Naive thymus-derived CD4-positive, alpha-beta T cell (primary cell): Measurements from ENCODE around the gene CAGE1. TPM values are rescaled to one million over a fixed set of nuclear protein-coding genes. Genes with fewer than 3 reads are reported as not detected.
"Not testable (repeated sequence)": the region's sequence is repeated elsewhere in the genome, so short reads cannot be mapped to it uniquely, and the experiment has no call there.

Experiments used
- ATAC-seq: fragments of 150-1000 bp; cut with Tn5 transposase; 2 replicates; pipeline ENCODE4 v1.10.0; 2021; ENCODE audit warnings: mild to moderate bottlenecking, moderate library complexity
- CTCF ChIA-PET: fragments of 350-600 bp; sonication (Branson Sonifier 250); formaldehyde crosslinking; loops from one replicate; lab custom pipeline; 2021; ENCODE audit warnings: antibody characterized with exemption; lab: Charles Lee
- POLR2A ChIA-PET: fragments of 350-600 bp; sonication (Branson Sonifier 250); formaldehyde crosslinking; loops from one replicate; lab custom pipeline; 2021; ENCODE audit warnings: antibody characterized with exemption, inconsistent platforms; lab: Charles Lee
- DNase-seq, 9 donors: peaks; one replicate each; pipeline versions ENCODE4 v3.0.0 to v3.0.0-alpha.2; 2020 to 2022; ENCODE audit warnings: mixed read lengths in 1 of 9
- H3K27ac ChIP-seq: one replicate; pipeline ENCODE4 v1.7.0; 2013; ENCODE audit warnings: mild to moderate bottlenecking, low read depth, low read length, moderate library complexity
- H3K27me3 ChIP-seq, 2 donors: one replicate each; pipeline ENCODE4 v1.7.0; 2013; ENCODE audit warnings: low read length in 2 of 2, mild to moderate bottlenecking in 2 of 2, moderate library complexity in 2 of 2; ENCODE audit not compliant: control insufficient read depth in 2 of 2, insufficient read depth in 2 of 2
- H3K36me3 ChIP-seq, 3 experiments: 1 replicate in 2 of 3; 2 replicates in 1 of 3; pipeline ENCODE4 v1.7.0; 2013; ENCODE audit warnings: low read length in 3 of 3, mild to moderate bottlenecking in 3 of 3, moderate library complexity in 1 of 3; ENCODE audit not compliant: insufficient read depth in 3 of 3, control insufficient read depth in 2 of 3
- H3K4me1 ChIP-seq, 2 donors: one replicate each; pipeline ENCODE4 v1.7.0; 2013; ENCODE audit warnings: low read length in 2 of 2, mild to moderate bottlenecking in 2 of 2, moderate library complexity in 1 of 2; ENCODE audit not compliant: control insufficient read depth in 2 of 2, insufficient read depth in 2 of 2
- H3K4me3 ChIP-seq: 2 replicates; pipeline ENCODE4 v1.7.0; 2013; ENCODE audit warnings: mild to moderate bottlenecking, low read length
- H3K9me3 ChIP-seq, 3 experiments: 1 replicate in 2 of 3; 2 replicates in 1 of 3; pipeline ENCODE4 v1.7.0; 2013; ENCODE audit warnings: low read length in 3 of 3; ENCODE audit not compliant: control insufficient read depth in 2 of 3
- H3K27ac Mint-ChIP-seq, 9 donors: one replicate each; pipeline ENCODE4 v1.8.0; 2020 to 2022; ENCODE audit warnings: mixed read lengths in 9 of 9, mild to moderate bottlenecking in 8 of 9, moderate library complexity in 5 of 9, inconsistent platforms in 2 of 9
- H3K27me3 Mint-ChIP-seq, 5 donors: one replicate each; pipeline ENCODE4 v1.8.0; 2021 to 2022; ENCODE audit warnings: mixed read lengths in 5 of 5, mild to moderate bottlenecking in 1 of 5
- H3K36me3 Mint-ChIP-seq, 5 donors: one replicate each; pipeline ENCODE4 v1.8.0; 2020 to 2022; ENCODE audit warnings: mixed read lengths in 5 of 5, mild to moderate bottlenecking in 3 of 5, inconsistent platforms in 1 of 5
- H3K4me1 Mint-ChIP-seq, 7 donors: one replicate each; pipeline ENCODE4 v1.8.0; 2020 to 2022; ENCODE audit warnings: mixed read lengths in 7 of 7, mild to moderate bottlenecking in 3 of 7, inconsistent platforms in 1 of 7
- H3K4me3 Mint-ChIP-seq, 10 donors: one replicate each; pipeline ENCODE4 v1.8.0; 2020 to 2022; ENCODE audit warnings: mild to moderate bottlenecking in 10 of 10, mixed read lengths in 10 of 10, moderate library complexity in 6 of 10, inconsistent platforms in 2 of 10
- H3K9me3 Mint-ChIP-seq, 11 donors: one replicate each; pipeline ENCODE4 v1.8.0; 2020 to 2022; ENCODE audit warnings: mixed read lengths in 11 of 11, mild to moderate bottlenecking in 4 of 11, inconsistent platforms in 1 of 11, moderate library complexity in 1 of 11
- intact Hi-C, 2 donors: fragments of 100-400 bp; cut with micrococcal nuclease; formaldehyde crosslinking; loops; one replicate each; pipeline ENCODE4 v1.15.1; 2023
- polyA plus RNA-seq, 2 donors: library from polyadenylated mRNA; unstranded; fragments of 300-500 nt; fragmentation: Illumina TruSeq; gene quantifications; one replicate each; pipeline ENCODE4 v1.2.3, GENCODE V29; 2021
- total RNA-seq, 6 experiments: library from RNA in 5 of 6; stranded (reverse) in 5 of 6; gene quantifications; 1 replicate in 5 of 6; 2 replicates in 1 of 6; pipeline ENCODE4 v1.2.3 and lab custom pipeline; 2021 to 2026

Gene CAGE1
- total and polyA plus RNA-seq, 7 experiments from 2014 or later: 0.06 to 0.48 (median 0.19) TPM; not detected in 1

DNA sequence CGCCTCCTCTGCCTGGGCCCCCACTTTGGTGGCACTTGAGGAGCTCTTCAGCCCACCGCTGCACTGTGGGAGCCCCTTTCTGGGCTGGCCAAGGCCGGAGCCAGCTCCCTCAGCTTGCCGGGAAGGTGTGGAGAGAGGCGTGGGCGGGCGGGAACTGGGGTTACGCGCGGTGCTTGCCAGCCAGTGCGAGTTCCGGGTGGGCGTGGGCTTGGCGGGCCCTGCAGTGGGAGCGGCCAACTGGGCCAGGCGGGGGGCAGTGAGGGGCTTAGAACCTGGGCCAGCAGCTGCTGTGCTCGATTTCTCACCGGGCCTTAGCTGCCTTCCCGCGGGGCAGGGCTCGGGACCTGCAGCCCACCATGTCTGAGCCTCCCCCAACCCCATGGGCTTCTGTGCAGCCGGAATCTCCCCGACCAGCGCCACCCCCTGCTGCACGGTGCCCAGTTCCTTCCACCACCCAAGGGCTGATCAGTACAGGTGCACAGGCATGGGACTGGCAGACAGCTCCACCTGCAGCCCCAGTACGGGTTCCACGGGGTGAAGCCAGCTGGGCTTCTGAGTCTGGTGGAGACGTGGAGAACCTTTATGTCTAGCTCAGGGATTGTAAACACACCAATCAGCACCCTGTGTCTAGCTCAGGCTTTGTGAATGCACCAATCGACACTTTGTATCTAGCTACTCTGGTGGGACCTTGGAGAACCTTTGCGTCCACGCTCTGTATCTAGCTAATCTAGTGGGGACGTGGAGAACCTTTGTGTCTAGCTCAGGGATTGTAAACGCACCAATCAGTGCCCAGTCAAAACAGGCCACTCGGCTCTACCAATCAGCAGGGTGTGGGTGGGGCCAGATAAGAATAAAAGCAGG lies 74.2 kb downstream of the CAGE1 start:
- DNase-seq, H3K27me3 Mint-ChIP-seq, H3K27me3 ChIP-seq, ATAC-seq, intact Hi-C loops, H3K9me3 ChIP-seq, H3K9me3 Mint-ChIP-seq, H3K36me3 ChIP-seq, H3K27ac ChIP-seq, H3K4me3 ChIP-seq: not testable (repeated sequence)
- H3K4me1 ChIP-seq: peaks cover 6 to 19% of the 10 kb centered on the region in 2 donors
- Mint-ChIP-seq H3K36me3 (peaks cover 0 to 13% (median 0%) of the 10 kb centered on the region in 5 donors), H3K27ac (peak overlapping the region in 1 of 9 donors; percentile 93), H3K4me1 (peaks cover 14 to 41% (median 29%) of the 10 kb centered on the region in 7 donors), H3K4me3 (peak overlapping the region in 4 of 10 donors; percentile 43 to 98 (median 64))
- POLR2A ChIA-PET: interaction anchor here (1.0 to 1.5 kb wide), 3 partner anchors 9 to 74 kb away, joined by 3 to 4 read pairs (median 4); partner anchors contain the start of genes CAGE1 and RIOK1
- CTCF ChIA-PET: interaction anchor here (0.7 to 0.9 kb wide), 2 partner anchors 14 to 74 kb away, joined by 3 to 4 read pairs; partner anchors contain the start of genes CAGE1 and RIOK1

DNA sequence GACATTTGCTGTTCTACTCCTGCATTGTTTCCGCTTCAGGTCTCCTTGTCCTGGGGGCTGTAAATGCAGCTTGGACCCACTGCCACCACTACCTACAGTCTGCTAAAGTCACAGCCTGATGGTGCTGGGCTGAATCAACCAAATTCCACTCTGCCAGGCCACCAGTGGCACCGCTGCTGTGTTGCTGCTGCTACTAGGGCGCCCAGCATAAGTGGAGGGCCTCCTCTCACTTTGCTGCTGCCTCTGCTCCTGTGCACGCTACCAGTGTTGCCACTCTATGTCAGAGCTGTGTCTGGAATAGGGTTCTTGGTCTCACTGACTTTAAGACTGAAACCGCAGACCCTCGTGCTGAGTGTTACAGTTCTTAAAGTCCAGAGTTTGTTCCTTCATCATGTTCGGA lies 75.1 kb downstream of the CAGE1 start:
- ChIA-PET CTCF (no interaction called here), POLR2A (interaction anchor here (1.0 to 1.5 kb wide), 4 partner anchors 9 to 198 kb away, joined by 3 to 4 read pairs (median 4); no protein-coding TSS in a partner anchor)
- H3K4me3 Mint-ChIP-seq: peak overlapping the region; percentile 9 to 98 (median 76)
- H3K27me3 Mint-ChIP-seq: no peaks in the 10 kb centered on the region
- peaks cover 0 to 4% (median 0%) of the 10 kb centered on the region in 11 donors for H3K9me3 Mint-ChIP-seq
- Histone ChIP-seq H3K36me3 (peaks cover 0 to 11% (median 3%) of the 10 kb centered on the region in 3 experiments), H3K27ac (no peak overlapping the region), H3K27me3 (no peaks in the 10 kb centered on the region), H3K4me1 (peaks cover 6 to 19% of the 10 kb centered on the region in 2 donors), H3K4me3 (no peak overlapping the region), H3K9me3 (no peaks in the 10 kb centered on the region)
- H3K4me1 Mint-ChIP-seq: peaks cover 18 to 50% (median 38%) of the 10 kb centered on the region in 7 donors
- DNase-seq: no peak
- no peak for ATAC-seq
- H3K27ac Mint-ChIP-seq: peak overlapping the region in 8 of 9 donors; percentile 33 to 93 (median 88)
- H3K36me3 Mint-ChIP-seq: peaks cover 0 to 22% (median 5%) of the 10 kb centered on the region in 5 donors
- intact Hi-C loops: loop anchor here in 1 of 2 donors (5.0 kb wide), 2 partner anchors 598 to 788 kb away; partner anchors contain the start of genes EEF1E1 and TXNDC5

DNA sequence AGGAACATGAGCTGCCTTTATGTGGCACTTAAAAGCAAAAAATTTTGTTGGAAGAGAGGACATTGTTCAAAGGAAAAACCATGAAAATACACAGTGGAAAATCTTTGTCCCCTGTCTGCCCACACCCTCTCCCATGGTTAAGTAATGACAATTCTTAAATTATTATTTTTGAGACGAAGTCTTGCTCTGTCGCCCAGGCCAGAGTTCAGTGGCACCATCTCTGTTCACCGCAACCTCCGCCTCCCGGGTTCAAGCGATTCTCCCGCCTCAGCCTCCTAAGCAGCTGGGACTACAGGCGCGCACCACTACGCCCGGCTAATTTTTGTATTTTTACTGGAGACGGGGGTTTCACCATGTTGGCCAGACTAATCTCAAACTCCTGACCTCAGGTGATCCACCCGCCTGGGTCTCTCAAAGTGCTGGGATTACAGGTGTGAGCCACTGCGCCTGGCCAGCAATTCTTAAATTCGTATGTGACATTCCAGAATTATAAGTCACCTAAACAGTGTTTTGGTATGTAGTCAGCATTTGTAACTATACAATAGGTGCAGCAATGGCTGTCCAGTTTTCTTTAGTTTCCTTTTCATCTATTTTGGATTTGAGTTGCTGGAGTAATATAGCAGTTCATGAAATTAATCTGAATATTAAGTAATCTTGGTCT lies 75.9 kb downstream of the CAGE1 start:
- Histone ChIP-seq H3K27ac (peak overlapping the region; percentile 76), H3K36me3 (peaks cover 0 to 18% (median 5%) of the 10 kb centered on the region in 3 experiments), H3K4me3 (peak overlapping the region; percentile 66), H3K4me1 (peaks cover 6 to 23% of the 10 kb centered on the region in 2 donors), H3K27me3 (no peaks in the 10 kb centered on the region), H3K9me3 (no peaks in the 10 kb centered on the region)
- H3K4me3 Mint-ChIP-seq: peak overlapping the region; percentile 83 to 99 (median 94)
- peak overlapping the region; percentile 86 to 93 (median 91) for H3K27ac Mint-ChIP-seq
- H3K36me3 Mint-ChIP-seq: peaks cover 1 to 30% (median 9%) of the 10 kb centered on the region in 5 donors
- no peaks in the 10 kb centered on the region for H3K27me3 Mint-ChIP-seq
- H3K9me3 Mint-ChIP-seq: peaks cover 0 to 4% (median 0%) of the 10 kb centered on the region in 11 donors
- ATAC-seq (no peak), DNase-seq (no peak)
- CTCF ChIA-PET: interaction anchor here (1.3 kb wide), 1 partner anchor 77 kb away, joined by 3 read pairs; no protein-coding TSS in a partner anchor
- intact Hi-C loops: loop anchor here (1.0 to 5.0 kb wide), 10 partner anchors 31 to 1121 kb away; partner anchors contain the start of genes BLOC1S5 (in 2 of the 2), CAGE1 (in 2 of the 2), EEF1E1 (in 2 of the 2) and RIOK1 (in 2 of the 2)
- H3K4me1 Mint-ChIP-seq: peaks cover 24 to 57% (median 43%) of the 10 kb centered on the region in 7 donors
- POLR2A ChIA-PET: interaction anchor here (0.6 to 1.7 kb wide), 6 partner anchors 11 to 756 kb away, joined by 3 to 12 read pairs (median 4); partner anchors contain the start of genes CAGE1 and RIOK1

DNA sequence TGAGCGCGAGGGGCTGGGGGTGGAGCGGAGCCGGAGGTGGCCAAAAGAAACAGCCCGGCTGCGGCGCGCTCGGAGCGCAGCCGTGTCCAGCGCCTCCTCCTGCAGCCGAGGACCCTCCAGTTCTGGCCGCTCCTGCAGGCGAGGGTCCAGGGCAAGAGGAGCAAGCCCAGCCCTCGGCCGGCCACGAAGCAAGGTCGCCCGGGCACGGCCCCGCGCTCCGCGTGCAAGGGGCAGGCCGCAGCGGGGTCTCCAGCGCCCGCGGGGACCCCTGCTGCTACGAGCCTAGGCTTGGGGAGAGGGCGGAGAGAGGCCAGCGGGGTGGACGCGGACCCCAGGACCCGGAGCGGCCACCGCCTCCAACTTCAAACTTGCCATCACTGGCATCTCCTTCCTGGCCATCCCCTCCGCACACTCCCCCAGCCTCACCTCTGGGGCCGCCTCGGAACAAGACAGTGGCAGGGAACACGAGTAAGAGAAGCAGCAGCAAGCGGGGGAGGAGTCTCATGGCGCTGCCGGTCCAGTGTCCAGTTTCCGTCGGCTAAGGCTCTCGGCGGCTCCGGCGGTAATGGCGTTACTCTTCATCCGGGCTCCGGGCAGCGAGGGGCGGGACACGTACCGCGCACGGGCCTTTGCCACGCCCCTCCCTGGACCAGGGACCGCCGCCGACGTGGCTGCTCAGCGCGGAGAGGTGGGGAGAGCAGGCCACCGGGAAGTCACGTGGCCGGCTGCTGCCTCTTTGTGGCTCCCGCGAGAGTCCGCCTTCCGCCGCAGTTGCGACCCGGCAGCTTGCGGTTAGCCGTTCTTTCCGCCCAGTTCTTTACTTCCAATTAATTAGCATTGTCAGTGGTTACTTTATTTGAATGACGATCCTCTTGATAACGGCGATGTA lies 76.7 kb downstream of the CAGE1 start, which contains the start of gene SSR1:
Gene SSR1, minus strand, starts transcription at position 584 of the 889 bp plus-strand sequence. Its CDS starts 79 bp downstream, at position 505.
- ChIA-PET CTCF (interaction anchor here (1.3 kb wide), 1 partner anchor 78 kb away, joined by 3 read pairs; no protein-coding TSS in a partner anchor), POLR2A (interaction anchor here (0.6 to 1.7 kb wide), 8 partner anchors 12 to 757 kb away, joined by 3 to 12 read pairs (median 4); partner anchors contain the start of genes BLOC1S5, CAGE1 and RIOK1)
- ATAC-seq (peak; percentile 99), DNase-seq (peak; percentile 76 to 97 (median 84))
- H3K9me3 Mint-ChIP-seq: peaks cover 0 to 4% (median 0%) of the 10 kb centered on the region in 11 donors
- H3K27me3 Mint-ChIP-seq: no peaks in the 10 kb centered on the region
- H3K4me1 ChIP-seq: peaks cover 6 to 27% of the 10 kb centered on the region in 2 donors
- H3K4me1 Mint-ChIP-seq: peaks cover 31 to 65% (median 50%) of the 10 kb centered on the region in 7 donors
- intact Hi-C loops: loop anchor here (1.0 to 5.0 kb wide), 10 partner anchors 30 to 1122 kb away; partner anchors contain the start of genes BLOC1S5 (in 2 of the 2), CAGE1 (in 2 of the 2), EEF1E1 (in 2 of the 2) and RIOK1 (in 2 of the 2)
- H3K27me3 ChIP-seq: no peaks in the 10 kb centered on the region
- peak within 1 kb of the TSS; percentile 66 for H3K4me3 ChIP-seq
- H3K9me3 ChIP-seq: no peaks in the 10 kb centered on the region
- peak within 1 kb of the TSS; percentile 83 to 99 (median 94) for H3K4me3 Mint-ChIP-seq
- peaks cover 7 to 37% (median 14%) of the 10 kb centered on the region in 5 donors for H3K36me3 Mint-ChIP-seq
- H3K27ac Mint-ChIP-seq: peak within 1 kb of the TSS; percentile 87 to 93 (median 92)
- H3K27ac ChIP-seq: peak within 1 kb of the TSS; percentile 76
- H3K36me3 ChIP-seq: peaks cover 0 to 24% (median 7%) of the 10 kb centered on the region in 3 experiments

DNA sequence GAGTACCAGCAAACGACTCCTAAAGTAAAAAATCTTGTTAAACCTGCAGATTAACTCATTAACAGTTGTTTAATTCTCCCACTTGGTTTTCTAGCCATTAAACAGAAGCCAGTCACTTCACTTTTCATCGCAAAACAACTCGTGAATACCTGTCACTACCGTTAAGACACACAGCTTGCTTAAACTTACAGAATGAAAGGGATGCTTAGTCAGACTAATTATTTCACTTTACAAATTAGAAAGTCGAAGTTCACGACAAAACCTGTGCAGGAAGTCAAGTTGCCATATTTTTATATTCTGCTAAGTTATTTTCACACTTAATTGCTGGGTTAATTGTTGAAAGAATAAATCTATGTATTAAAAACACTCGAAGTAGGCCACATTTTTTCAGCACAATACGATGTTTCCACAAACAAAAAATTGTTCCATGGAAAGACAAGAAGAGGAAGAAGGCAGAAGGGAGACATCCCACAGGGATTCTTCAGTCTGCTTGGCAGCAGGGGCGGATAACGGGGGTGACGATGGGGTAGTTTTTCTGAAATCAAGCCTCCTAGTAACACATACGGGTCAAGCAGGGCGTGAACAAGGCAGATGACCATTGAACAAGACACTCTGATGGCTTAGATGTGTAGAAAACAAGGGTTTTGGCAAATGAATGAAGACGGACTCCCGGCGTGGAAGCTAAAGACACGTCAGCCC lies 77.5 kb downstream of the CAGE1 start:
- peaks cover 9 to 41% (median 17%) of the 10 kb centered on the region in 5 donors for H3K36me3 Mint-ChIP-seq
- Histone ChIP-seq H3K9me3 (no peaks in the 10 kb centered on the region), H3K27ac (peak overlapping the region; percentile 76), H3K4me1 (peaks cover 12 to 27% of the 10 kb centered on the region in 2 donors), H3K36me3 (peaks cover 0 to 32% (median 11%) of the 10 kb centered on the region in 3 experiments), H3K27me3 (no peaks in the 10 kb centered on the region), H3K4me3 (peak overlapping the region; percentile 66)
- peak in 3 of 9 donors; percentile 0 to 19 (median 1) for DNase-seq
- ChIA-PET CTCF (no interaction called here), POLR2A (interaction anchor here (0.6 to 1.7 kb wide), 4 partner anchors 19 to 752 kb away, joined by 4 to 12 read pairs (median 4); partner anchors contain the start of genes BLOC1S5, CAGE1 and RIOK1)
- H3K27me3 Mint-ChIP-seq: no peaks in the 10 kb centered on the region
- peak overlapping the region; percentile 77 to 93 (median 89) for H3K27ac Mint-ChIP-seq
- intact Hi-C loops: loop anchor here (2.0 to 5.0 kb wide), 6 partner anchors 29 to 1123 kb away; partner anchors contain the start of genes EEF1E1 (in 1 of the 2), RREB1 (in 1 of the 2), SLC35B3 (in 1 of the 2) and TXNDC5 (in 1 of the 2)
- no peak for ATAC-seq
- peaks cover 0 to 4% (median 0%) of the 10 kb centered on the region in 11 donors for H3K9me3 Mint-ChIP-seq
- H3K4me3 Mint-ChIP-seq: peak overlapping the region; percentile 83 to 99 (median 94)
- peaks cover 36 to 70% (median 55%) of the 10 kb centered on the region in 7 donors for H3K4me1 Mint-ChIP-seq
